GM04504 (cell line): ENCODE results near the gene C5orf15.

Source experiments
- DNase-seq: peaks from one replicate; pipeline ENCODE4 v3.0.0-alpha.2; 2012; ENCODE audit warnings: low read depth

C5orf15 gene

DNA sequence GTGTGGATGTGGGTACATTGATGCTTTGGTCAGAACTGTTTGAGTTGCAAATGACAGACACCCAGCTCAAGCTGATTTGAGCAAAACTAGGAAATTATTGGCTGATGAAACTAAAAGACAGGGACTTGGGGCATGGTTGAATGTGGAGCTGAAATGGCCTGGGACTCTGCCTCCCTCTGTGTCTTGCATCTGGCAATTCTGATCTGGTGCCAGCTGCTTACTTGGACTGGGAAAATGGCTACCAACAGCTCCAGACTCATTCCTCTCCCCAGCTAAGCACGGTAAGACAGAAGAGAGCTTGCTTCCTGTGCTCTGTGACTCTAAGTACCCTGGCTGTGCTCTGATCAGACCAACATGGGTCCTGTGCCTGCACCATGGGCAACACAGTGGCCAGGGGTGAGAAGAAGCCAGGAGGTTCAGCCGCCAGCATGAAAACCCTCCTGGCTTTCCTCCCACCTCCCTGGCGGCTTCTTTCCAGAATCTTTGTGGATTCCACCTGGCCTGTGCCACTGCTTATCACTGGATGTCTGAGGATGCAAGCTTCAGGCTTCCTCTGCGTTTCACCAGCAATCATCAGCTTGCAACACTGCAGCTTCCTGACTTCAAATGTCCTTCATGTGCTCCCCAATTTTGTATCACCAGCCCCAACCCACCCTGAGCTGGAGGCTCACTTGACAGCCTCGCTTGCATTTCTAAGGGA, 44.1 kb downstream of the C5orf15 start:
- peak; percentile 7 for DNase-seq

GRCh38 chr5:133921979-133922378, 46.4 kb downstream of the C5orf15 start:
- no peak for DNase-seq

- no peak for DNase-seq
Measured at GRCh38 chr5:133921069-133921468, 47.4 kb downstream of the C5orf15 start.

DNA sequence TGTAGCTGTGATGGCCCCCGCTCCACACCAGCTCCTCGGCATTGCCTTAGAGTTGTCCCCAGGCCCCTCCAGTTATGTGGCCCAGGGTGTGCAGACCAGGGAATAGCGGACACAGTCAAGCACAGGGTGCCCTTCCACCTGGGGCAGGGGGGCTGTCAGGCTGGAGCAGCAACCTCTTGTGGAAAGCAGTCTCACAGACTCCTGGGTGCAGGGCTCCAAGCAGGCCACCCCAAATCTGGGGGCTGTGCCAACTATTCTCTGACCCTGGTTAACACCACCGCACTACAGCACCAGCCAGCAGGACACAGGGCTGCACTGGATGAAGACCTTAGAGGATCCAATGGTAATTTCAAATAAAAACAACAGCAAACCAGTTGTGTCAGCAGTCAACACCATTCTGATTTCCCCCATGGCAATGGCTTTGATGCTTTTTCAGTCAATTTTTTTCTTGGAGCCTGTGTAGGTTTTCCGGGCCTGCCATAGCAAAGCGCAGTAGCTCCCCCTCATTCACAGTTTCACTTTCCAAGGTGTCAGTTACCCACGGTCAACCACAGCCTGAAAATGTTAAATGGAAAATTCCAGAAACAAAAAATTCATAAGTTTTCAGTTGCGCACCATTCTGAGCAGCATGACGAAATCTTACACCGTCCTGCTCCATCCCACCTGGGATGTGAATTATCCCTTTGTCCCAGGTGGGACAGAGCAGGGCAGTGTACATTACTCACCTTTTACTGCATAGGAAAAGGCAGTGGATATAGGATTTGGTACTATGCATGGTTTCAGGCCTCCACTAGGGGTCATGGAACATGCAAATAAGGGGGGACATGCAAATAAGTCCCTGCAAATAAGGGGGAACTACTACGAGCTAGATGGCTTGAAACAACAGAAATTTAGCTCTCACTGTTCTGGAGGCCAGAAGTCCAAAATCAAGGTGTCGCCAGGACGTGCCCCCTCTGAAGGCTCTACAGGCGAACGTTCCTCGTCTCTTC, 49.0 kb downstream of the C5orf15 start:
- DNase-seq: no peak

DNA sequence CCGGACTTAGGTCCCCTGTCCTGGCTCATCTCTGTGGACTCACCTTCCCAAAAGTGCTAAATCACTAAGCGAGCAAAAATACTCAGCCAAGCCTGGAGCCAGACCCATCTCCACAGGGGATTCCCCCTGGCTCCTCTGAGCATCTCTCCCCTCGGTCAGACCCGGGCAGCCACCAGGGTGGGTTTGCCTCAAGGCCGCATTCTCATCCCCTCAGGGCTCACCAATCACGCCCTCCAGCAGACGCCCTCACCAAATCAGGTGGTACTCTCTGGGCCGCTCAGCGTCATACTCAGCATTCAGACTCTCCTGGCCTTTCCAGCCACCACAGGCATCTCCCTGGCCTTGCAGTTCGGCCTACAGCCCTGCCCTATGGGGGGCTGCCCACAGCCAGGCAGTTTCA, 49.7 kb downstream of the C5orf15 start:
- no peak for DNase-seq

DNA sequence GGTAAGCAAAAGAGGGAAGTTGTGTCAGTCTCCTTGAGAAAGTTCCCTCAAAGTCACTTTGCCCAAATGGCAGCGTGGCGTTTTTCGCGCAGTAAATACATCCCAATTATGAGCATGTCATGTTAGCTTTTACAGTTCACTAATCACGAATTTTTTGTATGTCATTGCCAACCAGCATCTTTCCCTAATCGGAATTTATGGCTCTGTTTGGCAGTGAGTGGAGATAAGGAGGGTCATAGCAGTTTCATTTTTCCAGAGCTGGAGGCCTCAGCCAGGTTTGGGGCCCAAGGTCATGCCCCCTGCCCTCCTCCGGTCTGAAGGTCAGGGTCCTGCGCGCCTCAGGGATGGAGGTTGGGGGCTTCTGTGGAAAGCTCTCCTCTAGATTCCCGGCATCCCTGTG, 50.1 kb downstream of the C5orf15 start:
- no peak for DNase-seq

DNA sequence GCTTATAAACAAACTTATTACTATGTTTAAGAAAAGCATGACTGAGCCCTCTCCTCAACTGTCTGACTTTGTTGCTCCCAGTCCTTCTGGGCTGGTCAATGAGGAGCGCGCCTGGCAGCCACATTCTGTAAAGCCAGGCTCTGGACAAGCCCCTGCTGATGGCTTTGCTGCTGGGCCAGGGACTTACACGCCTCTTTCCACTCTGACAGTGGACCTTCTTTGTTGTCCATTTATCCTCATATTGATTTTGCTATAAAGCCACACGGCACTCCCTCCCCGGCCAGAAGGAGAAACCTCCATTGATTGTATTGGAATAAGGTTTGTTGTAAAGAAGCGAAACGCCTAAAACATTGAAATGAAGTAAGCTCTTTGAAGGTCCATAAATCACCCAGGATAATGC, 50.6 kb downstream of the C5orf15 start:
- no peak for DNase-seq

DNA sequence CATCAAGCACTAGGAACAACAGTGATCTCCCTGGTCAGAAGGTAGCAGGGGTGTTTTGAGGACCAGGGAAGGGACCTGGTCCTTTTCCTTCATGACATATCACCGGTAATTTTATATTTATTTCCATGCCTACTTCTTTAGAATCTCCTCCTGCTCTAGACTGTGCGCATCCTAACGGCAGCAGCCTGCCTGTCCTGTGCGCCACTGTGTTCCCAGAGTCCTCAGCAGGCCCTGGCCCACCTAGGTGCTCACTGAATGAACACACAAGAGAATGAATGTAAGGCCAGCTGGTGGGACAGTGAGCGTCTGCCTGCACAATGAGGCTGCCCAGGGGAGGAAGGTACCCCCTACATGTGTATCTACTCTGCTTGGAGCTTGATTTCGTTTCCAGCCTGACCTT, 51.5 kb downstream of the C5orf15 start:
- no peak for DNase-seq

GRCh38 chr5:133916479-133916878, 51.9 kb downstream of the C5orf15 start:
- no peak for DNase-seq

GRCh38 chr5:133914434-133914833, 54.0 kb downstream of the C5orf15 start:
- no peak for DNase-seq

DNA sequence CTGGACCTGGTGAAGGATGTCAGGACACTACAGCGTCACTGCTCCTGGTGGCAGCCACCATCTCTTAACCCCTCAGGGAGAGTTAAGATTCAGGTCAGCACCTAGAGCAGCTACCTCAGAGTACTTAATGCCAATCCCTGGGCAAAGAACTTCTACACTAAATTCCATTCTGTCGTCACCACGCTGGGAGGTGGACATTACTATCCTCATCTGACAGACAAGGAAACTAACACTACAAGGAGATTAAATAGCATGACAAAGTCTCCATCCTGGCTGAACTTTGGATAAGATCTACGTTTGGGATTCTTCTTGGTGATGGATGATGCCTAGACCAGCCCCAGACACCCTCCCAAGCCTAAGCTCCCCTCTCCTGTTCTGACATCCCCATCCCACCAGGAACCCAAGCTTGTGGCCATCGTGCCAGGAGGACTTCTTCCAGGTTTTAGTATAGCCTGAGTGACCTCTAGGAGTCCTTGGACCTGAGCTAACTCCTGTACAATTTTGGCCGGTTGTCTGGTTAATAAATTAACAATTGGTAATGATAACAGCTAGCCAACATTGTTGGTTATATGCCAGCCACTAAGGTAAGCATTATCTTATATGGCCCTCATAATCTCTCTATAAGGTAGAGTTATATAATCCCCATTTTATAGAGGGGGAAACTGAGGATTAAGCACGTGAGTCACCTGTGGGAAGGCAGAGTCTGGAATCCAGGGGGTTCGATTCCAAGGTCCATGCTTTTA, 54.8 kb downstream of the C5orf15 start:
- DNase-seq: no peak

- DNase-seq: no peak
Measured at GRCh38 chr5:133912951-133913350, 55.5 kb downstream of the C5orf15 start.

DNA sequence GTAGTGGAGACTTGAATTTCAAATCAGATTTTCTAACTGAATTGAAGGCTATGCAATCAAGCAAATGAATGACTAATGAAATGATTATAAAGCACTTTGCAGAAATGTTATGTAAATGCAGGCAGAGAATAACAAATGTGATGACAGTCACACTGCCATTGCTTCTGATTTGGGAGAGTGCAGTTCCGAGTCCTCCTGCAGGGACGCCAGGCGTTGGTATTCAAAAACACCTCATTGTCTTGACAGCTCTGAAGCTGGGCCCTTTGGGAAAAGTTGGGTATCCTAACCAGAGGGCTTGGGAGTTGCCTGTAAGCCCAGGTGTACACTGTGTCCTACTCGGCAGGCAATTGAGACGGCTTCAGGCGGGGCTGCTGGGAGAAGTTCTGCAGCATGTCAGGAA, 57.9 kb downstream of the C5orf15 start:
- no peak for DNase-seq

- no peak for DNase-seq
Measured at GRCh38 chr5:133909603-133910002, 58.8 kb downstream of the C5orf15 start.

- DNase-seq: no peak
Measured at GRCh38 chr5:133907075-133907474, 61.4 kb downstream of the C5orf15 start.

GRCh38 chr5:133906303-133906702, 62.1 kb downstream of the C5orf15 start:
- DNase-seq: no peak
